8988T (cell line): ENCODE results near the gene MCC.

ENCODE experiments used
- DNase-seq: peaks from one replicate; pipeline ENCODE4 v3.0.0; 2011

The MCC gene

DNA sequence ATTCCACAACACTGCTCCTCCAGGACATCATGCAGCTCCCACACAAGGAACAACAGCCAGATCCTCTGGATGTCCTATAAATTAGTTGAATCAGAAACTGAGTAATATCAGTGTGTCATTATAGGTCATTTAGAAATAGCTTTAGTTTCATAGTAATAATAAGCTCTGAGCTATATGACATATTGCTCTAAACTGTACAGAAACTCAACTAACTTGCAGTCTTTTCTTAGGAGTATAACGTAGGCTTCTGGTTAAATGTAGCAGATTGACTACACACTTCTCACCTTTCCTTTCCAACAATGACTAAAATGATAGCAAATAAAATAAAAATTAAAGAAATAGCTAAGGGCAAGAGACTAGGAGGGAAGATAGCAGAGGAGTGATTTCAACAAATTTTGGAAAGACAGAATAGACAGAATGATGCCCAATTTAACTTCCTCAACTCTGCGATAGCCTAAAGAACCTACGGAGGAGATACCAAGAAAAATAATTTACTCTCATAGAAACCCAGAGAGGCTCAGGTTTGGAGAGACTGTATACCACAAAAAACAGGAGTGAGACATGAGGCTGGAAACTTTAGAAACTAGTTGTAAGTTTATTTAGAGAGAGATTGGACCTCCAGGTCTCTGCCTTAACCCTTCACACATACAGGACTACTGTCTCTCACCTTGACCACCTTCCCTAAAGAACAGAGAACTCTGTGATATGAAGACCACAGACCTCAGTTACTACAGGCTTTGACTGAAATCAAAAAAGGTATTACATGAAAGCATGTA, 247.1 kb downstream of the MCC start:
- DNase-seq: no peak

DNA sequence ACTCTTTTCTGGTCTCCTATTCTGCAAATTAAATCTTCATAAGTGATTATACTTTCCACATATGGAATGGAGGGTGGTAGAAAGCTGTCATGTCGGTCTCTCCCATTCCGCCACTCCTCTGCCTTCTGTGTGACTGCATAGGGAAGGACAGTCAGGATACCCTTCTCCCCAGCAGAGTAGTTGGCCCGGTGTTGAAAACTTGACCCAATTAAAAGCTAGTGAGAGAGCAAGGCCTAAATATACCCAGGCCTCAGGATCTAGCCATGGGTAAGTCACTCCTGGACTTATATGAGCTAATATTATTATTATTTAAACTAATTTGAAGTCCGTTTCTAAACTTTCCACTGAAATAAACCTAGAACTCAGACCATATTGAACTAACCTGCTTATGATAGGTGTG, 248.2 kb downstream of the MCC start:
- DNase-seq: no peak

DNA sequence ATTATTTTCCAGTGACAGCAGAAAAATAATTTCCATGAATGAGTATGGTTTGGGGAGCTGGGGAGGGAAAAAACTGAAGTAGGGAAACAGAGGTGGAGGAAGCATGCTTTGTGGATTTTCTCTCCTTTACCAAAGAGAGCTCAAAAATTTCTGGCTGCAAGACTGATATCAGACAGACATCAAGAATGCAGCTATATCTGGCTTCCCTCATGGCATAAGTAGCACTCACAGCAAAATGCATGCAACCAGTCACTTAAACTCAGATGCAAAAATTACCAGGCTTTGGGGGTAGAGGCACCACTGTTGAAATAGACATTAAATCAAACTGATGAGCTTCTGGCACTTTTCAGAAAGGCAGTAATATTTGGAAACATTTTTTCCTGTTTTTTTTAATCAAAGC, 250.4 kb downstream of the MCC start:
- no peak for DNase-seq

DNA sequence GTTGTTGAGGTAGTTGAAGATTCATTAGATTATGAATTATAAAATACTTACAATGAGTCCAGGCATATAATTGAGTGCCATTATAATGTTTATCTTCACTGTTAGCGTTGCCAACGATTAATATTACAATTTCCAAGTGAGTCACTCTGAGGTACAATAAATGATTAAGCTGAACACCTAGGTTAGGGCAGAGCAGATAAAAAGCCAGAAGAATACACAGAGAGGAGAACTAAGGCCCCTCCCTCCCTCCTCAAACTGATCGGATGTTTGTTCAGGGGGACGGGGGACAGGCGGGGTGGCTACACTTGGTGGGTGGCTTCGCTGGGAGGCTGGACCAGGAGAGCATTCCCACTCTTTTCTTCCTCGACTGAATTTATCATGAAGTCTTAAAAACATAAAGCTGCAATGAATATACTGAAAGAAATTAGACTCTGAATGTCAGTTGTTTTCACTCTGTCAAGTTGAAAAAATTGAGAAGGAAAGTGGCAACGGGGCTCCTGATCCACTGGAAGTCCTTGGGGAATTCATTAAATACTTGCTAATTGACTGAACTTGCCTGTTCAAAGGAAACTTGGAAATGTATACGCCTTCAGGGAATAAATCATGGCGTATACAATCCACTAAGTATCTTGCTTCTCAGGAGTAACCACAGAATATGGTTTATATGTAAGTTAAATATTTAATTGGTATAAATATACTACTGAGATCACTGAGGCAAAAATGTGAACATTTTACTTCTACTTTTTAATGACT, 251.5 kb downstream of the MCC start:
- no peak for DNase-seq

DNA sequence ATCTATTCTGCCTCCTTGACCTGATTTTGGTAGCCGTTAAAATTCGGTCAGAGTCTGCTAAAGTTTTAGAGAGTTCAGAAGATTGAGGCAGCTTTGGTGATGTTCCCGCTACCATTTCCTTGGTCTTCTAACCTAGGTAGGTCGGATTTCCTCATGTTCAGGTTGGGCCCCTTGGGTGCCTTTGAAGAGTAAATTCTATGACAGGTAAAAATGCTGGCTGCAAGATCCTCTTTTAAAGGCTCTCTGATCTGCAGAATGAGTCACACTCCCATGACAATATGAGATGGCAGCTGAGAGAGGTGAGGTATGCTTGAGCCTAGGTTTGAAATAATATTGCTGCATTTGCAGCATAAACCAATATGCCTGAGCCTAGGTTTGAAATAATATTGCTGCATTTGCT, 252.4 kb downstream of the MCC start:
- DNase-seq: no peak

DNA sequence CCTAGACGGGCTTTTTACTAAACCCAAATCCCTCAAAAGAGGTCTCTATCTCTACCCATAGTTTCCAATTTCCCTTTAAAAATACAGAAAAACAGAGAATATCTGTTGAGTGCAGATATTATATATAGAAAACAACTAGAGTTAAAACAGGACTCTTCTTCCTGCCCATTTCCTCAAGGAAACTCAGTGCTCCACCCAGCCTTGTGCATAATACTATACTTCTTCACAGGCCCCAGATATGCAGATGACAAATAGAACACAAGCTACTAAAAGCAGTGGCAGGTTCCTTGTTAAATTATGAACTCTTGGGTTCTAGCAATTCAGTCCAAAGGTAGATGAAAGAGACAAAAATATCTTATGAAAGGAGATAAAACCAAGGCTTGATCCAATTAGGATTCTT, 253.7 kb downstream of the MCC start:
- no peak for DNase-seq

DNA sequence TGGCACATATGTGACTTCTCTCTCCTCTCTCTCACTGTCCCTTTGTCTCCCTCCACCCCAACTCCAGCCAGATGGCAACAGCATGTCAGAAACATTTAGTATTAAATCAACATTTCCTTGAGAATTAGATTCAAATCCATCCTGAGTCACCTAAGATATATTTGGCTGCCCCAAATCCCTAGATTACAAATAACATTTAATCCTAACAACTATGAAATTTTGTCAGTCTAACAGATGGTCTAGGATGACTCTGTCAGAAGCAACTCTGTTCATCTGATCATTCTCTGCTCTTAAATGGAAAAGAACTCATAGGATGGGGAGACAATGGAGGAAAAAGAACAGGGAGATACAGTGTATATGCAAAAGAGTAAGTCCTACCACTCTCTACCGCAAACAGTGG, 254.6 kb downstream of the MCC start:
- no peak for DNase-seq

DNA sequence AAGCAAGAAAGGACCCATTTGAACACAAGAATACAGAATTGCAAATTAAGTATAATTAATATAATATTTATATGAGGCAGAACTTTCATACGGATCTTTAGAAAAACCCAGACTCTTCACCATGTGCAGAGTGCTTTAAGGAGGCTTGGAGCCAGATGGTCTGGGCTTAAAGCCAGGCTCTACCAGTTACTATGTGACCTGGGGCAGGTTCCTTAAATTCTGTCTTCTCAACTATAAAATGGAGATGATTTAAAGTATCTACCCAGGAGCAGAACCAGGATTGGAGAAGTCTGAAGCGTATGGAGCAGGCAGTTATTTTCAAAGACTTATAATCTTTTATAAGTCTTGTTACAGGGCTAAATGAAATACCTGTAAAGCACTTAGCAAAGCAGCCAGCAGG, 255.6 kb downstream of the MCC start:
- DNase-seq: no peak

DNA sequence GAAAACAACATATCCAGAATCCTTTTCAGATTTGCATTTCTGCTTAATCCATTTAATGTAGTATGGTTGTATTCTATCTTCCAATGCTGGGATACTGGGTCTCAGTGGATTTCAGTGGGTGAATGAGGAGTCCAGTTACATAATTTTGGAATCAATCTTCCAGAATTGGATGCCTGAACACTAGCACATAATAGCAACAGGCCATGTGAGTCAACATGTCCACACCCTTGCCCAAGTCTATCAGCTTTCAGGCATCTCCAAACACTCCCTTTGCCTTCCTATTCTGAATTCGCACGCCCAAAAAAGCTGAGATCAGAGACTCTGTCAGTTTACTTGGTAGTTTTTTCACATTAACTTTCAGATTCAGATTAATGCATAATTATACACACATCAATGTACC, 256.0 kb downstream of the MCC start:
- DNase-seq: no peak

DNA sequence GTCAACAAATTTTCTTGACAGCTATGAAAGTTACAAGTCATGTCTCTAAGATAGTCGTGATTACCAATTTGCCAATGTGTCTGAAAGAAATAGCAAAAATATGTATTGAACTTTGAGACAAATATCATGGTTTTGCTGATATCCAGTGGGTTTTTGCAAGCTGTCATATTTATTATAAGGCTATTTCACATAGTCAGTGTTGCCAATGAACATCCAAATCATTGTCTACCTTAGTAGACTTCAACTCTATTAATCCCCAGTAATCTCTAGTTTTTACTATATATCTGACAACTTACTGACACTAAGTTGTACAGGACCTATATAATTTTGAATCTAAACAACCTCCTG, 256.6 kb downstream of the MCC start:
- DNase-seq: no peak

DNA sequence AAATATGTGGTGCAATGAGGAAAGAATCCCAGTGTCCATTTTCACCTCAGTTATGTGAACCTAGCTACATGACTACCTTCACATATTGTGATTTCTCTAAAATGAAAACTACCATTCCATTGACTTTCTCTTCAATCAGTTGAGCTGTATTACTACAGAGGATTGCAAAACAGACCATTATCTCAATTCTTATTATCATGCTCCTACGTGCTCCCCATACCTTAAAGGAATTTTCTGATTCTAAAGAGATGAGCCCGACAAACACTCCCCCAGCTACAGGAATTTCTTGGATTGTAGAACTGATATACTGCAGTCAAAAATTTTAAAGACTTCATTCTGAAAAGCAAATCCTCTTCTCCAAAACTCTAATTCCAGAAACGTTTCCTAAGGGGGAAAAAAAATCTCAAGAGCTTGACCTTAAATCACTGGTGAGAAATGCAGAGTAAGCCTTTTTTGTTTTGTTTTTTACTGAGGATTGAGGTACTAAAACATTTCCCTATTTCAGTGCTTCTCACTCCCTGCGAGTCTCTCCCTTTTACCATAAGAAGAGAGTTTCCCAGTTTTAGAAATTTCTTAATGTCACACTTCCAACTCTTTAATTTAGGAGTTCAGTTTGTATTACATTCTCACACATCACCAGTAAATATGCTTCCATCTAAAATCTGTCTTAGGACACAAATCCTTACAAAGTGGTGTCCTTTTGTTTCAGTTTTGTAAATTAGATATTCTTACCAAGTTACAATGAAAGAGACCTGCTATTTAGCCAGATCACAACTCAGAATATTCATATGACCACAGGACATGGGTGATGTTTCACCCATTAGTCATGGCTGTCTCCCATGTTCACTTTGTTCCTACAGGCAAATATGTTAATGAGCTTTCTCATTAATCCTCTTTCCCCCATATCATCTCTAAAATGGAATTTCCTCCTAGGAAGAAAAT, 257.3 kb downstream of the MCC start:
- no peak for DNase-seq

DNA sequence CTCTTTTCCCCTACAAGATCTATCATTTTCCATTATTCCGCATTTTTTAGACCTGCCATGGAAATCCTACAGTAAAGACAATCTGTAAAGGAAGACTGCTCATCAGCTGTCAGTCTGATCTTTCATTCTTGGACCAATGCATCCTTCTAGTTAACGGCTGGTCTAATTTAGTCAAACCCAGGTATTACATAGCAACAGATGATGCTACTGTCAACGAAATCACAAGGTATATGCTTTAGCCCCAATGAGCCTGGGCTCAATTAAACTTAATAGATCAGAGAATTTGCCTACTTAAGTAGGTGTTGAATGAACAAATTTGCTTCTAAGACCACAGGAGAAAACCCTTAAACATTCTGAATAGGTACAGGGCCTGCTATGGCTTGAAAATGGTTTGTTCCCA, 260.5 kb downstream of the MCC start:
- no peak for DNase-seq

DNA sequence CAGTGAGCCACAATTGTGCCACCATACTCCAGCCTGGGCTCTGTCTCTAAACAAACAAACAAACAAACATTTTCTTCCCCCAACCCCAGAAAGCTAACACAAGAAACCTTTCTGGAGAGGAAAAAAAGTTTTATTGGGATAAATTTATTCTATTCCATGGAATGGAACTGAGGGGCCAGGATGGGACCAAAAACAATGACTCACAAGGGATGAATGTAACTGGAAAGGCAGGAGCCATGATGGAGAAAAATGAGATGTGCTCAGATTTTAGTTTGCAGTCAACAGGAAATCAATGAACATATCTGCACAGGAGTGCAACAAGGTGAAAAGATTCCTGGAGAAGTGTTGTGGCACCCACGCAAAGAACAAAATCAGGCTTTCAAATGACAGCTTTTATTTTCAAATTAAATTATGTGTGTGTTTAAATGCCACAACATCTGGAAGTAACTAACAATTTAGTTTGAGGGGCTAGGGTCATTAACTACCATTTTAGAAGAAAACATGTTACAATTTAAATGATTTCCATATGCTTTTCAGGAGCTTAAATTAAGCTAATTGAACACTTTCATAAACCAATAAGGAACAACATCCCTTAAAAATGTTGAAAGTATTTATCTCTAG, 262.0 kb downstream of the MCC start:
- no peak for DNase-seq

DNA sequence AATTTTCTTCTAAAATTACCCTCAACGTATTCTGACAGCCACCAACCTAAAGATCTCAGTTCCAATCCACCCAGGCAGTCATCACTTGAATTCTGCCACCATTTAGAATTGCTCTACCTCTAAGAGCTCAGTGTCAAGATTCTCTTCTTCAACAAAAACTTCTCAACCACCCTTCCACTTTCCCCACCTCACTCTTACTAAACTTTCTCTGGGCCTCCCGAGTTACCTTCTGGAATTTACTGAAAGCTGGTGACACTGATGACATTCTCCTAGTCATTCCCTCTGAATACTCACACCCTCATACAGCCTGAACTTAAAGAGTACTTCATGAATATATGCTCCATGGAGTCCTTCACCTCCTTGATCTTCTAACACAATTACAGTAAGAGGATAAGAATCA, 263.0 kb downstream of the MCC start:
- no peak for DNase-seq

DNA sequence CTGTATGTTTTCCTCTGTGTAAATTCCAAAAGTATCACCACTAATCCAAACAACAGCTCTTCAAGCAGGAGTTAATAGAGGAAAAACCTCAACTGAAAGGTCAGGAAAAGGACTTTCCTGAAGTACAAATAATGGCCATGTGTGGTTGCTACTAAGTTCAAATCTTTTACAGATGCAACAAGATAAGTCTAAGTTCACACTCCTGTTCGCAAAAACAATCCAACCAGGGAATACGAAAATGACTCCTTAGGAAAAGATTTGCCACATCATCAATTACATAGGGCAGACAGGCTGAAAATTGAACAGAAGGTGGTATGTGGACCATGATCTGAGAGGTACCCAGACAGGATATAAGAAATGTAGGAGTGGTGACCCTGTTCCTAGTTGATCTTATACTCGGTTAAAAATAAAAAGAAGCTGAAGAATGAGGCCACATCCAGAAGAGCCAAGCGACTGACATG, 263.6 kb downstream of the MCC start:
- no peak for DNase-seq

DNA sequence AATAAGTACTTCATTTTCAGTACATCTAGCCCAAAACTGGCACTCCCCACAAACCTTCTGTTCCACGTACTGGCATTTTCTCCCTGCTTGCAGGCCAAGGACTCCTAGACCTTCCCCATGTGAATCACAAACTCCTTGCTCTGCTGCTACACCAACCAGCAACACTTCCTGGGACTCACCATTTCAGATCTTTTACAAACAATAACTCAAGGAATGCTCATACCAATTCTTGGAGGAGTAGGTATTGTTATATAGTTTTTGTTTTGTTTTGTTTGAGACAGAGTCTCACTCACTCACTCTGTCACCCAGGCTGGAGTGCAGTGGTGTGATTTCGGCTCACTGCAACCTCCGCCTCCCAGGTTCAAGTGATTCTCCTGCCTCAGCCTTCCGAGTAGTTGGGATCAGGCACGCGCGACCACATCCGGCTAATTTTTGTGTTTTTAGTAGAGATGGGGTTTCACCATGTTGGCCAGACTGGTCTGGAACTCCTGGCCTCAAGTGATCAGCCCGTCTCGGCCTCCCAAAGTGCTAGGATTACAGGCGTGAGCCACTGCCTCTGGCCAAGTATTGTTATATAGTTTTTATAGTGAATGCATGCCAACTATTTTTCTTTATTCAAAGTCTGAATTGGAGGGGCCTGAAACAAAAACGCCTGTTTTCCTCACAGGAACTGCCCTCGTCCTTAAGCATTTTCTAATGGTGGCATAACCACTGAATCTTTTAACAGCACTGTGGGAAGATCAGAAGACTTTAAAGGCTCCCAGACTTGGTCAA, 264.2 kb downstream of the MCC start:
- DNase-seq: no peak

DNA sequence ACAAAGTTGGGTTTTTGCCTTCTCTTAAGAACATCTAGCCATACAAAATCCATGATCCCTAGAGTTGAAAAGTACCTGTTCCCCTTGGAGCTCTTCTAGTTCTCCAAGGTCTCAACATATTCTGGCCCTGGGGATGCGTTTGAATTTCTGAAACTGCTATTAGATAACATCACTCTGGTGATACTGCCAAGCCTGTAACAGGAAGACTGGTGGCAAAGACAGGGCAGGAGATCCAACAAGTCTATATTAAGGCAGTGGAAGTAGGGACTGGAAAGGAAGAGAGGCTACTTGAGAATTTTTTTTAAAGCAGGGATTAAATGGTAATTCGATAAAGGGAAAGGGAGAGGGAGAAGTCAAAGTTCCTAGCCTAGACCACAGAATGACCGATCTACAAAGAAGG, 264.9 kb downstream of the MCC start:
- DNase-seq: no peak

DNA sequence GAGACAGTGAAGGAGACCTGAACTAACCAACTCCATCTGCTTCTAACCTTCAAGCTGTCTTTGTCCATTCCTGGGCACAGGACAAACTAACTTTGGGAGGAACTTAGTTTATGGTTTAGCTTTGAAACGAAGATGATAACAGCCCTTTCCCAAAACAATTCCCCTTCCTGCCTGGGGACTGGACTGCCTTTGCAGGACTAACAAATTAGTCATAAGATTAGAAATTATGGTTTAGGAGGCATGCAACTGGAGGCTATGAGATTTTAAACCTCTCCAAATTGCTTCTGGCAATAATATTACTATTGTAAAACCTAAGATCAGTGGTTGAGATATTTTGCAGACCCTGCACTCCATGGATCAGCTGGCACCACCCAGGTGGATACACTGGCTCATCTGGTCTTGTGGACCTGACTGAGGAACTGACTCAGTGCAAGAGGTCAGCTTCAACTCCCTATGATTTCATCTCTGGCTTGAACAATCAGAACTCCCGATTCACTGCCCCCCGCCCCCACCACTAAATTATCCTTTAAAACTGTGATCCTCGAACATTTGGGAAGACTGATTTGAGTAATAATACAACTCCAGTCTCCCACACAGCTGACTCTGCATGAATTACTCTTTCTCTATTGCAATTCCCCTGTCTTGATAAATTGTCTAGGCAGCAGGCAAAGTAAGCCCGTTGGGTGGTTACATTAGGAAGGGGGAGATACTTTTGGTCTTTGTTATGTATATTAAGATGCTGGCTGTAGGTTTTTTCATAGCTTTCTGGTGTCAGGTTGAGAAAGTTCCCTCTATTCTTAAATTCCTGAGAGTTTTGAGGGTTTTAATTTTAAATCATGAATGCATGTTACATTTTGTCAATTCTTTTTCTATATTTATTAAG, 266.7 kb downstream of the MCC start:
- no peak for DNase-seq

DNA sequence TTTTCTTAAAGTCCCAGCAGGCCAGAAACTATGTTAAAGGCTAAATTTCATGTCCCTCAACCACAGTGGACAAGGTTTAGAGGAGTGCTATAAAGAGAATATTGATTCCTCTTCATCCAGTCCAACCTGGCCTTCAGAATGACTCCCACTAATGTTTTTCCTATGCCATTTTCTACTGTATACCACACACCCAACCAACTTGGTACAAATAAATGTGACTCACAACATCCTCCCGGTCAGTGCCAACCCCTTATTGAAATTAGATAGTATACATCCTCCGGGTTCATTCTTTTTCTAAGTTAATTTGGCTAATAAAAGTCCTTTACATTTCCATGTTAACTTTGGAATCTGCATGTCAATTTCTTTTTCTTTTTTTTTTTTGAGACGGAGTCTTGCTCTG, 268.6 kb downstream of the MCC start:
- no peak for DNase-seq

DNA sequence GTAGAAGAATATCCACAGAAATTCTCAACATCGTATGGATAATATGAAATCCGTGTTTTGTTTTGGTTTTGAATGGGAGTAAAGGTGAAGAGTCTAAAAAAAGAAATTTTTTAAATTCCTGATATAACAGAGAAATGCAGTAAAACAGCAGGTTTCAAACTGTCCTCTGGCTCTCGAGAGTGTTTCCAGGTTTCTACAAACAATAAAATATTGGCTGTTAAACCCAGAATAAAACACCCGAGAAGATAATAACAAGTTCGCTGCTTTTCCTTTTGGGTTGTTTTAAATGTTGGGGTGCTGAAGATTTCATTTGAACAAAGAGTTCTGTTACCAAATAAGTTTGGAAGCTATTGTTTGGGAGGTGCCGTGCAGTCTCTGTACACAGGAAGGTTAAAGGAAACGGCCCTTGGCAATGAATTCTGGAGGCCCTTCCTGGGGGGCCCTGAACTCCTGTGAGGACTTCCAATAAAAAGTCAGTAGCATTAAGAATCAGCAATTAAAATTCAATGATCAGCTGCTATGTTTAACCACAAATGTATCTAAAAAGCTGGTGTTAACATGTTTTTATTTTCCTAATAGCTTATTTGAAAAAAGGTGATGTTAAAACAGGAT, 269.2 kb downstream of the MCC start:
- DNase-seq: no peak

DNA sequence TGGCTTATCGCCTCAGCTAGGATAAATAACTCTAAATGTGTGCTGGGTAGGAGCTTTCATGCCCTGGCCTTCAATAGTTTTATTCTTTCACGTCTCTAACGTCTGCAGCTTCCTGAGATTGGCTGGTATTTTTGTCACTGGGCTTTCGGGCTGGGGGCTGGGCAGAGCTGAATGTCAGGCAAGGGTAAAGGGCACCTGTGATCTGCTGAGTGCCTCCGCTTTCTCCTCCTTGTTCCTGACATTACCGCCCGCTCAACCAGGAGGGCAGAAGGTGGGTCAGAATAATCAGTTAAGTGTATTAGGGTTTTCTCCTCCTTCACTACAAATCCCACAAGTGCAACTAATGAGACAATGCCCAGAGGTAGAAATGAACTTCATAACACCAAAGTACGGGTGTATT, 270.1 kb downstream of the MCC start:
- DNase-seq: no peak
